Measurements from ENCODE around the gene CUX1. TPM values are rescaled to one million over a fixed set of nuclear protein-coding genes. Genes with fewer than 3 reads are reported as not detected.
A peak's percentile ranks its signal among the peaks of the same experiment; 100 is the strongest.

Gene CUX1
- total RNA-seq, 1 experiment from 2014 or later: 53.5 TPM

DNA sequence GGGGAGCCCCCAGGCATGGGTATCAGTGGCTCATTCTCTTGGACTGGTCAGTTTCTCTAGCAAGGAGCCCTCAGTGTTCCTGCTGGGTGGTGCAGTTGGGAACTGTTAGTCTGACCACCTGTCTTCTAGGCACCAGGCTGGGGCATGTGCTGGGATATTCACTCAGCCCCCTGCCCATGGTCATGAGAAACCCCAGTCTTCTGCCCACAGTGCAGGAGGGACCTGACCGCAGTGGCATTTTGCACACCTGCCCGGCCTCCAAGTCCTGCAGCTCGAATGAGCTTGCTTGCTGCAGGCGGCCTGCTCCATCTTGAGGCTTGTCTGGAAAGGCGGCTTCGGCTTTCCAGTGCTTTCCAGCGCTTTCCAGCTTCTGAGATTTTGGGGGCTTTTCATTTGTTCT, 36.3 kb downstream of the CUX1 start:
- no peak for DNase-seq
- Histone ChIP-seq H3K4me2 (ENCODE audit: insufficient read depth, insufficient read length, low read length) (no peak overlapping the region), H3K79me2 (ENCODE audit: insufficient read depth, low read length) (peaks cover 59% of the 10 kb centered on the region), H3K9me3 (ENCODE audit: control insufficient read depth, low read depth, low read length) (no peaks in the 10 kb centered on the region), H3K4ac (ENCODE audit: low read depth, low read length) (no peak overlapping the region), H2BK15ac (ENCODE audit: low read depth, low read length) (no peak overlapping the region), H2BK5ac (ENCODE audit: insufficient read length, low read length) (no peak overlapping the region), H3K23me2 (ENCODE audit: insufficient read length, low read depth, low read length, poor library complexity, severe bottlenecking) (no peaks in the 10 kb centered on the region), H3T11ph (ENCODE audit: low read length) (no peak overlapping the region), H3K4me1 (ENCODE audit: insufficient read depth, low read length) (peaks cover 3% of the 10 kb centered on the region; the same call in 1 of the 2 replicates), H4K20me1 (ENCODE audit: control insufficient read depth, insufficient read depth, insufficient read length) (no peaks in the 10 kb centered on the region), H3K18ac (ENCODE audit: insufficient read length, low read depth, low read length) (no peak overlapping the region), H4K91ac (ENCODE audit: insufficient read length, low read depth, low read length) (no peak overlapping the region), H3K14ac (ENCODE audit: insufficient read depth, low read length) (no peak overlapping the region), H4K5ac (ENCODE audit: insufficient read length, low read depth, low read length) (no peak overlapping the region), H3K56ac (ENCODE audit: insufficient read length, low read depth, low read length) (no peak overlapping the region), H3K27me3 (ENCODE audit: insufficient read depth, low read length) (no peaks in the 10 kb centered on the region), H4K8ac (replicated peaks; ENCODE audit: insufficient read length, low read depth, low read length) (no peak overlapping the region), H3K23ac (ENCODE audit: insufficient read length, low read depth, low read length) (no peak overlapping the region), H2AFZ (ENCODE audit: low read length) (no peak overlapping the region), H3K27ac (ENCODE audit: insufficient read length, low read depth, low read length) (no peak overlapping the region), H3K9ac (ENCODE audit: extremely low read depth, insufficient read length, low read length) (no peak overlapping the region), H2BK12ac (ENCODE audit: insufficient read length, low read depth, low read length) (no peak overlapping the region), H3K79me1 (ENCODE audit: insufficient read depth, low read depth, low read length, poor library complexity, severe bottlenecking) (peaks cover 23% of the 10 kb centered on the region), H2AK5ac (ENCODE audit: insufficient read length, low read length) (no peak overlapping the region), H2BK120ac (ENCODE audit: low read depth, low read length, poor library complexity, severe bottlenecking) (no peak overlapping the region), H2BK20ac (ENCODE audit: low read depth, low read length, poor library complexity, severe bottlenecking) (no peak overlapping the region)
- Mint-ChIP-seq H3K36me3 (ENCODE audit: insufficient read depth in 1 of 3, low read depth in 3 of 3) (peaks cover 6 to 14% (median 7%) of the 10 kb centered on the region in 3 experiments), H3K27ac (peak overlapping the region in 2 of 3 experiments; percentile 26 to 54; a peak in 2 of 7 replicates), H3K27me3 (ENCODE audit: low read depth) (no peaks in the 10 kb centered on the region), H3K4me3 (no peak overlapping the region), H3K9me3 (peaks cover 6% of the 10 kb centered on the region in 2 experiments), H3K4me1 (peaks cover 31 to 41% of the 10 kb centered on the region in 2 experiments)
- TF ChIP-seq, protein P1, sequence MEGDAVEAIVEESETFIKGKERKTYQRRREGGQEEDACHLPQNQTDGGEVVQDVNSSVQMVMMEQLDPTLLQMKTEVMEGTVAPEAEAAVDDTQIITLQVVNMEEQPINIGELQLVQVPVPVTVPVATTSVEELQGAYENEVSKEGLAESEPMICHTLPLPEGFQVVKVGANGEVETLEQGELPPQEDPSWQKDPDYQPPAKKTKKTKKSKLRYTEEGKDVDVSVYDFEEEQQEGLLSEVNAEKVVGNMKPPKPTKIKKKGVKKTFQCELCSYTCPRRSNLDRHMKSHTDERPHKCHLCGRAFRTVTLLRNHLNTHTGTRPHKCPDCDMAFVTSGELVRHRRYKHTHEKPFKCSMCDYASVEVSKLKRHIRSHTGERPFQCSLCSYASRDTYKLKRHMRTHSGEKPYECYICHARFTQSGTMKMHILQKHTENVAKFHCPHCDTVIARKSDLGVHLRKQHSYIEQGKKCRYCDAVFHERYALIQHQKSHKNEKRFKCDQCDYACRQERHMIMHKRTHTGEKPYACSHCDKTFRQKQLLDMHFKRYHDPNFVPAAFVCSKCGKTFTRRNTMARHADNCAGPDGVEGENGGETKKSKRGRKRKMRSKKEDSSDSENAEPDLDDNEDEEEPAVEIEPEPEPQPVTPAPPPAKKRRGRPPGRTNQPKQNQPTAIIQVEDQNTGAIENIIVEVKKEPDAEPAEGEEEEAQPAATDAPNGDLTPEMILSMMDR (conservative IDR thresholded peaks at IDR 0.05): no peak
- WGBS (ENCODE audit: extremely low coverage, insufficient read length, low lambda C conversion rate): no CpG with 5 or more reads among the region's 7 CpGs

Data from H9 (cell line).